NCI-H82 (cell line): ENCODE results near the gene FAIM.
"Not testable (repeated sequence)": the region's sequence is repeated elsewhere in the genome, so short reads cannot be mapped to it uniquely, and the experiment has no call there.

Experiments
- DNase-seq: peaks from one replicate; lab custom pipeline; 2025; lab: John Stamatoyannopoulos, UW

Gene FAIM, protein sequence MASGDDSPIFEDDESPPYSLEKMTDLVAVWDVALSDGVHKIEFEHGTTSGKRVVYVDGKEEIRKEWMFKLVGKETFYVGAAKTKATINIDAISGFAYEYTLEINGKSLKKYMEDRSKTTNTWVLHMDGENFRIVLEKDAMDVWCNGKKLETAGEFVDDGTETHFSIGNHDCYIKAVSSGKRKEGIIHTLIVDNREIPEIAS

DNA sequence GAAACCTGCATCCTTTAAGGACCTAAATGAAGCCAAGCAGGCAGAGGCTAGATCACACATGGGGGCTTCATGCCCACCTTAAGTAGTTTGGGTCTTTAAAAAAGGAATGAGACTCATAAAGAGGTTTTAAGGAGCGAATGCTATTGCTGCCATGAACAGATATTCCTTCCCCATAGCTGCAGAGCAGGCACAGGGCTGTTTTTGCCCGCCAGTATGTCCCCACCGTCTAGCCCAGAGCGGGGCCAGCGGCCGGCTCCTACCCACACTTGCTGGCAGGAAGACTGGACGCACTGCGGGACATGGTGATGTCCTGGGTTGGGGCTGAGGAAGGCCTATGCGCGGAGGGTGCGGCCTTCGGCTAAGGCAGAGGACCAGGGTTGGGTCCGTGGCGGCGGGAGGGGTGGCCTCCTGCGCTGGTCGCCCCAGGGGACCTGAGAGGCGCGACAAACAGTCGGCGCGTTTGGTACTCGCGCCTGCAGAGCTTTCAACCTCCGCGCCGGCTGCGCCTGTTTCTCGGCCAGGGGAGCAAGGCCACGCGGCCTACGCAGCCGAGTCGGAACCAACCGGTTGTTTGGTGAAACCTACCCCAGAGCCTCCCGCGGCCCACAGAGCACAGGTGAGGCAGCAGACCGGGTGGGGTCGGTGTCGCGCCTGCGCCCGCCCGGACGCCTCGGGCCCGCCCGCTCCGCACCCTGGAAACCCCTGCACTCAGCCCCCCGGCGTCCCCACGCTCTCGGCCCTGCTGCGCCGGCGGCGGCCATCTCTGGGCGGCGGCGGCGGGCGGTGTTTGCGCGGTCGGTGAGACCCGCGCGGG lies at the start of gene FAIM:
FAIM (plus strand) TSS at position 450 of the 814 bp plus-strand sequence. CDS start 10,956 bp downstream, outside the sequence.
- peak; percentile 87 for DNase-seq

DNA sequence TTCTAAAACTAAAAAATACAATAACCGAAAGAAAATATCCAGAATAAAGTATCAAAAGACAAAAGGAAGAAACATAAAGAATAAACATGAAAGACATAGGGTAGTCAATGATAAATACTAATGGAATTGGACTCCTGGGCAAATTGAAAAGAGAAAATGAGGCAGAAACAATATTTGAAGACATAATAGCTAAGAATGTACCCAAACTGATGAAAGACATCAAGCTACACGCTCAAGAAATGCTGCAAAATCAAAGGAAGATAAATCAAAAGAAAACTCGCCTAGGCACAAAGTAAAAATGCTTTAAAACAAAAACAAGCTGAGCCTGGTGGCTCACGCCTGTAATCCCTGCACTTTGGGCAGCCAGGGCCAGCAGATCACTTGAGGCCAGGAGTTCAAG lies 49.4 kb upstream of the FAIM start:
- DNase-seq, result no peak

DNA sequence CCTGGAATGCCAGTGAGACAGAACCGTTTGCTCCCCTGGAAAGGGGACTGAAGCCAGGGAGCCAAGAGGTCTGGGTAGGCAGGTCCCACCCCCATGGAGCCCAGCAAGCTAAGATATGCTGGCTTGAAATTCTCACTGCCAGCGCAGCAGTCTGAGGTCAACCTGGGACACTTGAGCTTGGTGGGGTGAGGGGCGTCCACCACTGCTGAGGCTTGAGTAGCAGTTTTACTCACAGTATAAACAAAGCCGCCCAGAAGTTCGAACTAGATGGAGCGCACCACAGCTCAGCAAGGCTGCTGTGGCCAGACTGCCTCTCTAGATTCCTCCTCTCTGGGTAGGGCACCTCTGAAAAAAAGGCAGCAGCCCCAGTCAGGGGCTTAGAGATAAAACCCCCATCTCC lies 48.1 kb upstream of the FAIM start:
- DNase-seq, result no peak

DNA sequence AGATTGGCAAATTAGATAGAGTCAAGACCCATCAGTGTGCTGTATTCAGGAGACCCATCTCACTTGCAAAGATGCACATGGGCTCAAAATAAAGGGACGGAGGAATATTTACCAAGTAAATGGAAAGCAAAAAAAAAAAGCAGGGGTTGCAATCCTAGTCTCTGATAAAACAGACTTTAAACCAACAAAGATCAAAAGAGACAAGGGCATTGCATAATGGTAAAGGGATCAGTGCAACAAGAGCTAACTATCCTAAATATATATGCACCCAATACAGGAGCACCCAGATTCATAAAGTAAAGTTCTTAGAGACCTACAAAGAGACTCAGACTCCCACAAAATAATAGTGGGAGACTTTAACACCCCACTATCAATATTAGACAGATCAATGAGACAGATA lies 45.7 kb upstream of the FAIM start:
- DNase-seq, result not testable (repeated sequence)

DNA sequence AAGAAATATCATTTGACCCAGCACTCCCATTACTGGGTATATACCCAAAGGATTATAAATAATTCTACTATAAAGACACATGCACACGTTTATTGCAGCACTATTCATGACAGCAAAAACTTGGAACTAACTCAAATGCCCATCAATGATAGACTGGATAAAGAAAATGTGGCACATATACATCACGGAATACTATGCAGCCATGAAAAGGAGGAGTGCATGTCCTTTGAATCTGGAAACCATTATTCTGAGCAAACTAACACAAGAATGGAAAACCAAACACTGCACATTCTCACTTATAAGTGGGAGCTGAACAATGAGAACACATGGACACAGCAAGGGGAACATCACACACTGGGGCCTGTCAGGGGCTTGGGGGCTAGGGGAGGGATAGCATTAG lies 42.3 kb upstream of the FAIM start:
- DNase-seq, result not testable (repeated sequence)

DNA sequence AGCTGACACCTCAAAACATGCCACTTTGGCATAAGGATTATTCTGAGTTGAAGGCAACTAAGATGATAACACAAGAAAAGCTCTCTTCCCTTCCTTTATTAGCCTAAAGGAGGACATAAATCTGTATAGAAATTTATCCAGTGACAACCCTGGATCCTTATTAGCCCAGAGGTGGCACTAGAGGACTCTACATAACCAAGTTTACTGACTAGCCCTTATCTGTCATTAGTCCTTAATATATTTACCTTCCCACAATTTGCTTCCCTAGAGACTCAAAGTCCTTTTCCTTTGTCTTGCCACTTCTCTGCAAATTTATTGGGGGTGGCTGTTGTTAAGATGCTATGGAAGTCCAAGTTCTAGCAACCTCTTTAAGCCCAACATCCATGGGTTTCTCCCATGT lies 41.2 kb upstream of the FAIM start:
- DNase-seq, result peak; percentile 12

DNA sequence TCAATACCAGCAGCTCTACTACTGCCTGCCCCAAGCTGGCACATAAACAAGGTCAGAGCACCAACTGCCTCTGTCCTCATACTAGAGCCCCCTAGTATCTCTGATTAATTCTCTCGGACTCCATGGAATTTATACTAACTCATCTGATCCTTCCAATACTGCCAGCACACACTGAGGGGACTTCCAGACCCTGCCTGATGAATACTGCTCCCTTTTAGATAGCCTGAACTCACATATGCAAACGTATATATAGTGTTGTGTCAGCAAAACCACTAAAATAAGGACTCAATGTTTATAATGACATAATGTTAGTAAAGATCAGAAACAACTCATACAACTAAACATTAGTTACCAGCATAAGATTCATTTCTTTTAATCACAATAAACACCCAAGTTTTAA lies 39.5 kb upstream of the FAIM start:
- DNase-seq, result no peak

DNA sequence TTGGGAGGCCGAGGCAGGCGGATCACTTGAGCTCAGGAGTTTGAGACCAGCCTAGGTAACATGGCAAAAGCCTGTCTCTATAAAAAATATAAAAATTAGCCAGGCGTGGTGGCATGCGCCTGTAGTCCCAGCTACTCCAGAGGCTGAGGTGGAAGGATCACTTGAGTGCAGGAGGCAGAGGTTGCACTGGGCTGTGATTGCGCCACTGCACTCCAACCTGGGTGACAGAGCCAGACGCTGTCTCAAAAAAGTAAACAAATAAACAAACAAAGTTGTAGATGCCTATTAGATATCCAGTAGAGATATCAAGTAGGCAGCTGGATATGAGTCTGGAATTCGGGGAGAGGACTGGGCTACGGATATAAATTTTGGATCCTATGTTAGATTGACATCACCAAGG lies 38.9 kb upstream of the FAIM start:
- not testable (repeated sequence) for DNase-seq

DNA sequence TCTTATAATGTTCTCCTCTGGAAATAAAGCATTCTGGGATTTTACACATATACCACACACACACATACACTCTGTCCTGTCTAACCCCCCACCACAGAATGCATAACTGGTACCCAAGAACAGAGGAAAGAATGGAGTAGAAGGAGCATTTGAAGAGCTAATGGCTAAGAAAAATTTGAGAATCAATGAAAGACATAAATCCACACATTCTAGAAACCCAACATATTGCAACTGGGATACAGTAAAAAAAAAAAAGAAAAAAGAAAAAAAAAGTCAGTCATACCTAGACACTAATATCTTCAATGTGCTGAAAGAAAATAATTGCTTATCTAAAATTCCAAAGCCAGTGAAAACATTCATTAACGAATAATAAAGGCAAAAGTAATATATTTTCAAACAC lies 35.4 kb upstream of the FAIM start:
- DNase-seq, result no peak

DNA sequence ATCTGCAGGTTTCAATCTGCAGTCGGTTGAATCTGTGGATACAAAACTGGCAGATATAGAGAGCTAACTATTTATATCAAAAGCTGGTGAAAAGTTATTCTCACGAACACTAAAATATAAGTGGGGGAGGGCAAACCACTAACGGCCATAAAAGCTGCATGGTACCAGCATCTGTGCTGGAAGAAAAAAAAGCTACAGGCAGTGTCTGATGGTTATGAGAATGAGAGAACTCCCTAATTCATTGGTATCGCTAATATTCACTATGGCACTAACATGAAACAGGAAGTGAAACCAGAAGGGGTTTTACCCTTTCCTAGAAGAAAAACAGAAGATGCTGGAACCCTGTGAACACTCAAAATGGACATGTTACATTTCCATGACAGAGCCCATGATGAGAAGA lies 30.4 kb upstream of the FAIM start:
- no peak for DNase-seq

DNA sequence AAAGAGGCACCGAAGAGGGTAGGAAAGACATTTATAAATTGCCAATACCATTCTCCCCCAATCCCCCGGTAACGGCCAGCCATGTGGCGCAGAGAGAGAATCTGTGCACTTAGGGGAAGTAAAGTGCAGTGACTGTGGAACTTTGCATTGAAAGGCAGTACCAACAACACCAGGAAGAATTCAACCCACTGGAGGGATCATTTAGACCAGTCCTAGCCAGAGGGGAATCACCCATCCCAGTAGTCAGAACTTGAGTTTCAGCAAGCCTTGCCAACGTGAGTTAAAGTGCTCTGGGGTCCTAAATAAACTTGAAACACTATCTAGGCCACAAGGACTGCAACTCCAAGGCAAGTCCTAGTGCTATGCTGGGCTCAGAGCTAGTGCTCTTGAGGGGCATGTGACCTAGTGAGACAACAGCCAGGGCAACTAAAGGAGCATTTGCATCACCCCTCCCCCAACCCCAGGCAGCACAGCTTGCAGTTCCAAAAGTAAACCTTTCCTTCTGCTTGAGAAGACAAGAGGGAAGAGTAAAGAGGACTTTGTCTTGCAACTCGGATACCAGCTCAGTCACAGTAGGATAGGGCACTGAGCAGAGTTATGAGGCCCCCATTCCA lies 29.5 kb upstream of the FAIM start:
- no peak for DNase-seq

DNA sequence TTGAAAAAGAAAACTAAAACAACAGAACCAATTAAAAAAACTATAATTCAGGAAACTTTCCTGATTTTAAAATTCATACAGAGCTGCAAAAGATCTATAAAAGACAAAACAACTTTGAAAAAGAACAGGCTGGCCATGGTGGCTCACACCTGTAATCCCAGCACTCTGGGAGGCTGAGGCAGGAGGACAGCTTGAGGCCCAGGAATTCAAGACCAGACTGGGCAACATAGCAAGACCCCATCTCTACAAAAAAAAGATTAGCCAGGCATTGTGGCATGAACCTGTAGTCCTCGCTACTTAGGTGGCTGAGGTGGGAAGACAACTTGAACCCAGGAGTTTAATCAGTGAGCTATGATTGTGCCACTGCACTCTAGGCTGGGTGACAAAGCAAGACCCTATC lies 21.2 kb upstream of the FAIM start:
- no peak for DNase-seq

DNA sequence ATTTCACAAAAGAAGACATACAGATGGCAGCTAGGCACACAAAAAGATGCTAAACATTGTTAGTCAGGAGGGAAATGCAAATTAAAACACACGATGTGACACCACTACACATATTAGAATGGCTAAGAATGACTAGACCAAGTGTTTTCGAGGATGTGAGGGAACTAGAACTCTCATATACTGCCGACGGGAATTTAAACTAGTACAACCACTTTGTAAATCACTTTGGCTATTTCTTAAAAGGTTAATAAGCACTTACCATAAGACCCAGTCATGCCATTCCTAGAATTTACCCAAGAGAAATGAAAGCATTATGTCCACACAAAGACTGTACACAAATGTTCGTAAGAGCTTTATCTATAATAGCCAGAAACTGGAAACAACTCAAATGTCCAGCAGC lies 20.1 kb upstream of the FAIM start:
- no peak for DNase-seq

DNA sequence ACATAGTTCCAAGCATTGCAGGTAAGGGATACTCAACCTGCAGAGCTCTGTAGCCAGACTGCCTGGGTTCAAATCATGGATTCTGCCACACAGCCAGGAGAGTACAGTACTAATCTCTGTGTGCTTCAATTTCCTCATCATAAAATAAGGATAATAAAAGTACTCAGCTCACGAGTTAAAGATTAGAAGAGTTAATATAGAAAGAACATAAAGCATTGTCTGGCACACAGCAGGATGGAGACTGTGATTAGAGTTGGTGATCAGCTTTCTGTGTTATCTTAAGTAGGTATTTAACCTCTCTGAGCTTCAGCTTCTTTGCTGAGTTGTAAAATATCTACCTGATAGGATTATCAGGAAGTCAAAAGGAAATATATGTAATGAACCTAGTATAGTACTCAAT lies 17.2 kb upstream of the FAIM start:
- no peak for DNase-seq

DNA sequence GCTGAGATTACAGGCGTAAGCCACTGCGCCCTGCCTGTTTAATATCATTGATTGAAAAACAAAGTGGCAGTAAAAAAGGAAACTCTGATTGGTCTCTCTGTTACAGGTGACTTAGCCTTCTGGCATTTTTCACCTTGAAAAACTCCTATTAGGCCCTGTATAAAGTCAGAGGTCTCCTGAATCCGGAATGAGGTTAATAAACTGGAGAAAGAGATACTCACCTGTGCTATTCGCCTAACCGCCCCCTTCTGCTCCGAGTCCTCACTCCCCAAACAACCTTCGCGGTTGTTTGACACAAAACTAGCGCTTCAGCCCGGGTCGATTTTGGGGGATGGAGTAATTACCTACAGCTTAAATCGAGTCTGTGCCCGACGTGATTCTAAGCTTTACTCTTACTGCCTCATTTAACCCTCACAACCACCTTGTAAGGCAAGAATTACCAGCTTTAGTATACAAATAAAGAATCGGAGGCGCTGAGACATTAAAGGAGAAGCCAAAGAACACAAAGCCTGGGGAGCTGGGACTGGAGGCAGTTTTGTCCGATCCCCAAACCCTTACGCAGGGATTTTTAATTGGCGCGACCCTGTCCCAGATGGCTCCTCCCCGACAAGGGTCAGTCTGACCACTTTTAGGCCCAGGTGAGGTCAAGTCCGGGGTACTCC lies 15.0 kb upstream of the FAIM start:
- no peak for DNase-seq

DNA sequence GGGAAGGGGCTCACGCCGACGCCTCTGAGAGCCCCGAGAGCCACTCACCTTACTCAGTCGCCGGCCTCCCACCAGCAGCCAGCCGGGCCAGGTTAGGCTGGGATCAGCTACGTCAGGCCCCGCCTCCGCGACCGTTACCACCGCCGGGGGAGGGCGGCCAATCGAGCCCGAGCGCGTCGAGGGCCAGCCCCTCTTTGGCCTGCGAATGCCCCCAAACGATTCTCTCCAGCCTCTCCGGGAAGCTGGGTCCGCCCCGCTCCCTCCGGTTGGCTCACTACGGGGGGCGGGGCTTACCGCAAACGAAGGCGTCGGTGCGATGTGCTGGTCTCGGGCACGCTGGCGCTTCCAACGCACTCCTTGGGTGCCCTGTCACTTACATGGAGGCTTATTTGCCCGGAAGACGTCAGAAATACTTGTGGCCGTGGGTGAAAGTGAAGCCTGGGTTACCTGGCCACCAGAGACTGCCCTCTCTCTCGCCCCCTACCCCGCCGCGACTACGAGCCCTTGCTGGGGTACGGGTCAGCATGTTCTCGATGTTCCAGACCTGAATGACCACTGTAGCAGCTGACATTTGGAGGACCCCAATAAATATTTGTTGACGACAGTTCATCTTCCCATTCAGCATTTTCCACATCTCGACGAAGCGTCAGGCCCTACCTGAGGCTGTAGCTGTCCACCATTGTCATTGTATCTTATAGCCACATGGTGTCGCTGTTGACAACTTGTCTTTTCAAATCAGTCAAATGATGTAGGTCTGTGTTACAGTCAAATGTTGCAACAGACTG lies 14.2 kb upstream of the FAIM start, which contains the start of gene CEP70:
CEP70 (minus strand) TSS at position 111 of the 785 bp plus-strand sequence. CDS start 21,333 bp downstream, outside the sequence.
- no peak for DNase-seq

DNA sequence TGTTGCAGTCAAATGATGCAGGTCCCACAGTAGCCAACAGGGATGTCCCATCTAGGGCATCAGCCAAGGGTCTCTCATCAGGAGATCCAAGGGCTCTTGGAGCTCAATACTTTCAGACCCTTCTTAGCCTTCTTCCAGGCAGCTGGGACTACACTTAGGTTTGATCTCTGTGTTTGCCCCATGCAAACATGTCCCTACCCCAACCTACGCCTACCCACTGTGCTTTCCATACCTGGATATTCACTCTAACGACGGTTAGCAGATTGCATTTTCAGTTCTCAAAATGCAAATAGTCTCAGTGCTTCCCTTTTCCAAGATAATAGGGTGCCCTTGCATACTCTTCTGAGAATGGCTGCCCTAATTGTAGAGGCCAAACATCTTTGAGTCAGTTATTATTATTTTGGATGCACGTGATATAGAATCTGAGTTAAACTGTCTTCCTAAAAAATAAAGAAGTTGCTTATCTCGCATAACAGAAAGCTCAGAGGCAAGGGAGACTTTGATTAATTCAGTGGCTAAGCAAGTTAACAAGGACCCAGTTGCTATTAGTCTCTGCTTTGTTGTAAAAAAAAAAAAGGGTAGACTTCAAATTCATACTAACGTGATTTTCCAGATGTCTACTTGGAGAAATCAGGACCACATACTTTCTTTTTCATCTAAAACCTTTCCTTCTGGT lies 13.5 kb upstream of the FAIM start:
- DNase-seq, result no peak

DNA sequence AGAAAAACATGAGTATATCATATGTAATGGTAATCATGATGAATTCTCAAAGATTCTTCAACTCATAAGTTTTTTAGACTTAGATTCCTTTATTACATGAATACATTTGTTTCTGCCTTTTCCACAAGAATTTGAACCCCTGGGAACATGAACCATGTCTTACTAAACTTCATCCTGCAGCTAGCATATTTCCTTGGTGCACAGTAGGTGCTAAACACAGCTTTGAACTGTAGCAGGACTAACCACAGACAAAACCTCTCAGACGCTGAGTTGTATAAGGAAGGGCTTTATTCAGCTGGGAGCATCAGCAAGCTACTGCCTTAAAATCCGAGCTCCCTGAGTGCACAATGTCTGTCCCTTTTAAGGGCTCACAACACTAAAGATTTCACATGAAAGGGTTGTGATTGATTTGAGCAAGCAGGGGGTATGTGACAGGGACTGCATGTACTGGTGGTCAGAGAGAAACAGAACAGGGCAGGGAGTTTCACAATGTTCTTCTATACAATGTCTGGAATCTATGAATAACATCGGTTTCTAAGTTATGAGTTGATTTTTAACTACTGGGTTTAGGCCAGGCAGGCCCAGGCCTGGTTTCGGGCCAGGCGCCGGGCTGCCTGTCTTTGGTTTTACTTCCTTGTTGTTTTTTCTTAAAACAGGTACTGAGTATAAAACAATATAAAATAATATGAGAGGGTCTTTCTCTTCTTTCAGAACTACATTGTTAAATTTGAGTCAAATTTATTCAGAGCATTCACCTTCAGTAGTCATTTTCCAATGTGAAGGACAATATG lies 11.2 kb upstream of the FAIM start:
- DNase-seq, result not testable (repeated sequence)

DNA sequence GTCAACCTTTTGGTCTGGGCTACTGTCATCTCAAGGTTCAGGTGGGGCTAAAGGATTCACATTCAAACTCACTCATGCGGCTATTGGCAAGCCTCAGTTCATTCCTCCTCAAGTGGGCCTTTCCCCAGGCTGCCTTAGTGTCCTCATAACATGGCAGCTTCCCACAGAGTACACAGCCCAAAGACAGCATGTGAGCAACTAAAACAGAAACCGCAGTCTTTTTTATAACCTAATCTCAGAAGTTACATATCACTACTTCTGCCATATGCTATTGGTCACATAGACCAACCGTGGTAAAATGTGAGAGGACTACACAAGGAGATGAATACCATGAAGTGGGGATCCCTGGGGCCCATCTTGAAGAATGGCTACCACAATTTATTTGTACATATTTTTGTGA lies 10.0 kb upstream of the FAIM start:
- no peak for DNase-seq

DNA sequence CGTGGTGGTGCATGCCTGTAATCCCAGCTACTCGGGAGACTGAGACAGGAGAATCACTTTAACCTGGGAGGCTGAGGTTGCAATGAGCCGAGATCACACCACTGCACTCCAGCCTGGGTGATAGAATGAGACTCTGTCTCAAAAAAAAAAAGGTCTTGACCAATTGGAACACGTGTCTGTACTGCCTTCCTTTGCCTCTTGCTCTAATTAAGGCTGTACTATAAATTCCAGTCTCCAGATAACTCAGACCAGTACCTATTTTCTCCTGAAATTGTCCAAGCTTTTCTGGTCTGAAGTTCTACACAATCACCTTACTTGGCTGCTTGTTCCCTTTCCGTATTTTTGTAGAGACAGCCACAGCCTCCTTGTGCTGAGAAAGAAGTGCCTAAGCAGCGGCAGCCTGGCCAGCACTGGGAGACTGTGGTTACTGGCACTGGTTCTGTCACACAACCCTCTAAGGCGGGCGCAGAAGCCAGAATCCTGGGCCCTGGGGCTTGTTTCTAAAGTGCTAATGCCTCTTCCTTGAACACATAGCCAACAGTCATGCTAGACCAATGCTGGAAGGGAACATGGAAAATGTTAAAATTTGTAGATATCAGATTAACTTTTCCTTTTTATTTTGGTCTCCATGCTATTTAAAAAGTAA lies 8.3 kb upstream of the FAIM start:
- DNase-seq, result no peak
